Endometrial microvascular endothelial cells (primary cell): ENCODE measurements around the gene PTPRN2. TPM values are rescaled to one million over a fixed set of nuclear protein-coding genes. Genes with fewer than 3 reads are reported as not detected.
"Not testable (repeated sequence)": the region's sequence is repeated elsewhere in the genome, so short reads cannot be mapped to it uniquely, and the experiment has no call there.

Experiments
- in situ Hi-C: cut with HindIII; loops from 2 replicates; pipeline ENCODE4 v1.10.0; 2017; ENCODE audit warnings: low sequenced_read_pairs, low pct_unique_long_range_greater_than_20kb; ENCODE audit errors: inconsistent ontology term
- total RNA-seq: library from RNA; depleted of rRNA; stranded (reverse); fragments of >200 nt; gene quantifications from one replicate; pipeline ENCODE4 v1.2.3, GENCODE V29; 2015; ENCODE audit errors: inconsistent ontology term

The PTPRN2 gene
- total RNA-seq, 1 donor from 2014 or later = 13.3 TPM

DNA sequence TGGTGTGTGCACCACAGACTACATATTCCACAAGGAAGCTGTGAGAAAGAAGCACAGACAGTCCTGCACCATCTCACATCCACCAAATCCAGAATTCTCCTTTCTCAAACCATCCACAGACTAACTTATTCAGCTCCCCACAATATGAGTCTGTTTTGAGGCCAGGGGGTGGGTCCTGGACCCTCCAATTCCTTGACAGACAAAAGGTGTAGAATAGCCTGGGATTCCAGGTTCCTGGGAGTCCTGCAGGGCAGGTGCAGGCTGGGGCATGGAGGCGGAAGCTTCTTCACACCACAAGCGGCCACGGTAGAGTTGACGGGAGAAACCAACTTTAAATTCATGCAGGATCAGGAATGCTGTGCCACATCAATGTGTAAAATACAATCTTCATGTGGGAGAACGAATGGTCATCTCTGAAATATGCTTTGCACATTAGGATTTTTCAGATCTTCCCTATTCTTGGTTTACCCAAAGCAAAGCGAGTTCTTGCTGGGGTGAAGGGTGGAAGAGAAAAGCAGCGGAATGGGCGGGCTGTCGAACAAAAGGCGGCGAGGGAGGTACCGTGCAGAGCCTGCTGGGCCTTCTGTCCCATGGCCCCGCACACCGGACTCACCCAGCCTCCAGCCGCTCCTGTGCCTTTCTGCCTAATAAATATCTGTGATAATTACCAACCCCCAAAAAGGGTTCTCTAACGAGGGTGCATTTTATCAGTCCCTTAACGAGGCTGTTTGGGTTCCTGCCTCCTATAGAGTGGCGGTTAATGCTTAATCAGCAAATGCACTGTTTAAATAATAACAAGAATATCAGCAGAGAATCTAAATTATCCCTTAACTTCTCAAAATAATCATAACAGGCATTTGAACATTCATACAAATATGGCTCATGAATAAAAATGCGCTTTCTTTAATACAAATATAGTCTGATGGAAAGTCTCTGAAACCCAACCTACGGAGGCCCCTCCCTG, 736.9 kb downstream of the PTPRN2 start:
- in situ Hi-C loops = no loop called here

DNA sequence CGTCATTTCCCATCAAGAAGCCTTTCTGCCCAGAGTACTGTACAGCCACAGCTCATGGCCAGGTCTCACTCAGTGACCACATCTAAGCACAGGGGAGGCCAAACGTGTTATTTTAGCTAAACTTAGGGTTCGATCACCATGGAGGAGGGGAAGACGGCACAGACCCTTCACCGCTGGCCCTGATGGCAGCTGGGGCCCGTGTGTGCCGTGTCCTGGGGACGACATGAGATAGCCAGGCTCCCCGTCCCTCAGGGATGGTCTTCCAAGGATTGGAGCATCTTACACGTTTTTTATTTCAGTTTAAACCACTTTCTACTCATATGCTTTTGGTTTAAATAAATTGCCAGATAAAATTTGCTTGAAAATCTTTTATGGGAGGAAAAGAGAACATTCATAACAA, 737.9 kb downstream of the PTPRN2 start:
- in situ Hi-C loops = no loop called here

DNA sequence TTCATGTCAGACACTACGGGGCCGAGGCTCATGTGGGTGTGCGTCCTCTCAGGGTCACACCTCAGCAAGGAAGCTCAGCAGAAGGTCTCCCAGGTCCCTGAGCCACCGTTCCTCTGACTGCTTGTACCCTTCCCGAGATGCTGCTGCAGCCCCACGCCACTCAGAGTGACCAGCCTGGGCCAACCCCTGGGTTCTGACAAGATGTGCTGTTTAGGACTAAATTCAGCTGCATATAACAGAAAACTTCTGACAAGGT, 738.4 kb downstream of the PTPRN2 start:
- in situ Hi-C loops = no loop called here

DNA sequence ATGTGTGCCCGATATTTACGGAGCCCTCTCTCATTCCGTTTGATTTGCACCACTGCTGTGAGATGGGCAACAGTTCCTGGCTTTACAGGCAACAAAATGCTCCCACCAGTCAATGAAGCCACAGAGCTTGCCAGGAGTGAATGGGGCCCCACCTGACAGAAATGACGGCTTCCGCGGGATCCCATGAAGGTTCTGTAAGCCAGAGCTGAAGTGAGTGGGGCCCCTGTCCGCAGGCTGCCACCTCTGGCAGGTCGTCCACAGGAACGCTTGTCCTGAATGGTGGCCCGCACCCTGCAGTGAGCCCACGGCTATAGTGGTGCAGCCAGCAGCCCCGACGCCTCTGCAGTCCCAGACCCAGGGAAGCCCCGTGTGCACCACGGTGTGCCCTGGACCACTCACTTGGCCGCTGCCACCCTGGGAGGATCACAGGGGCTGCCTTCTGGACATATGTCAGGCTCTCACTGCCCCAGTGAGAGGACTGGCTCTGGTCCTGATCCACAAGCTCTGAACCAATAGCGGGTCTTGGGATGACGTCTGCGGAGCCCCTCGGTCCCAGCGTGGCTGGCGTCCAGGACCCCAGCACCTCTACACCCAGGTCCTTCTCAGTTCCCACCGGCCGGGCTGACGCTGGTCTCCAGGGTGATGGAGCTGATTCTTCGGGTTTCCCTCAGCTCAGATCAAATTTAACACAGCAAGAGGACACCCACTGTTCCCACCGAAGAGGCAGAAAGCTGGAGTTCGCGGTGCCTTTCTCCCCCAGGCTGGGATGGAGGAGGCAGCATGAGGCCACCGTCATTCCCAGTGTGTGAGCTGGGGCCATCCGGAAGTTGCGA, 738.9 kb downstream of the PTPRN2 start:
- in situ Hi-C loops = no loop called here

DNA sequence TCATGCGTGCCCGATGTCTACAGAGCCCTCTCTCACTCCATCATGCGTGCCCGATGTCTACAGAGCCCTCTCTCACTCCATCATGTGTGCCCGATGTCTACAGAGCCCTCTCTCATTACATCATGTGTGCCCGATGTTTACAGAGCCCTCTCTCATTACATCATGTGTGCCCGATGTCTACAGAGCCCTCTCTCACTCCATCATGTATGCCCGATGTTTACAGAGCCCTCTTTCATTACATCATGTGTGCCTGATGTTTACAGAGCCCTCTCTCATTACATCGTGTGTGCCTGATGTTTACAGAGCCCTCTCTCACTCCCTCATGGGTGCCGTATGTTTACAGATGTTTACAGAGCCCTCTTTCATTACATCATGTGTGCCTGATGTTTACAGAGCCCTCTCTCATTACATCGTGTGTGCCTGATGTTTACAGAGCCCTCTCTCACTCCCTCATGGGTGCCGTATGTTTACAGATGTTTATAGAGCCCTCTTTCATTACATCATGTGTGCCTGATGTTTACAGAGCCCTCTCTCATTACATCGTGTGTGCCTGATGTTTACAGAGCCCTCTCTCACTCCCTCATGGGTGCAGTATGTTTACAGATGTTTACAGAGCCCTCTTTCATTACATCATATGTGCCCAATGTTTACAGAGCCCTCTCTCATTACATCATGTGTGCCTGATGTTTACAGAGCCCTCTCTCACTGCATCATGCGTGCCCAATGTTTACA, 739.7 kb downstream of the PTPRN2 start:
- in situ Hi-C loops = not testable (repeated sequence)

DNA sequence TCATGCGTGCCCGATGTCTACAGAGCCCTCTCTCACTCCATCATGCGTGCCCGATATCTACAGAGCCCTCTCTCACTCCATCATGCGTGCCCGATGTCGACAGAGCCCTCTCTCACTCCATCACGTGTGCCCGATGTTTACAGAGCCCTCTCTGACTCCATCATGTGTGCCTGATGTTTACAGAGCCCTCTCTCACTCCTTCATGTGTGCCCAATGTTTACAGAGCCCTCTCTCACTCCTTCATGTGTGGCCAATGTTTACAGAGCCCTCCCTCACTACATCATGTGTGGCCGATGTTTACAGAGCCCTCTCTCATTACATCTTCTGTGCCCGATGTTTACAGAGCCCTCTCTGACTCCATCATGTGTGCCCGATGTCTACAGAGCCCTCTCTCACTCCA, 740.9 kb downstream of the PTPRN2 start:
- in situ Hi-C loops = not testable (repeated sequence)

DNA sequence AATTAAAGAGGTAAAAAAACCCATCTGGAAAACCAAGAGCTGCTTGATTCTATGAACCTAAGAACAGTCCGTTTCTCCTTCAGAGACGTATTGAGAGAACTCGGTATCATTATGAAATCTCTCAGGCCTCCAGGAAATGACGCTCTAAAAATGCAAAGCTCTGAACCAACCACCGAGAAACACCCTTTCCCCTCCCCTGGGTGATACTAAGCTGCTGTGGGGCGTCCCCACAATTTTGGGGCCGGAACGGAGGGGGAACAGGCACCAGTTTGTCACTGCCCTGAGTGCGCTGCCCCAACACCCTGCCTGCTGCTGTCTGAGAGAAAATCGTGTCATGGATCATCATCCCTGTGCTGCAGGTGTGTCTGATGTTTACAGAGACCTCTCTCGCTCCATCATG, 741.4 kb downstream of the PTPRN2 start:
- in situ Hi-C loops = no loop called here

DNA sequence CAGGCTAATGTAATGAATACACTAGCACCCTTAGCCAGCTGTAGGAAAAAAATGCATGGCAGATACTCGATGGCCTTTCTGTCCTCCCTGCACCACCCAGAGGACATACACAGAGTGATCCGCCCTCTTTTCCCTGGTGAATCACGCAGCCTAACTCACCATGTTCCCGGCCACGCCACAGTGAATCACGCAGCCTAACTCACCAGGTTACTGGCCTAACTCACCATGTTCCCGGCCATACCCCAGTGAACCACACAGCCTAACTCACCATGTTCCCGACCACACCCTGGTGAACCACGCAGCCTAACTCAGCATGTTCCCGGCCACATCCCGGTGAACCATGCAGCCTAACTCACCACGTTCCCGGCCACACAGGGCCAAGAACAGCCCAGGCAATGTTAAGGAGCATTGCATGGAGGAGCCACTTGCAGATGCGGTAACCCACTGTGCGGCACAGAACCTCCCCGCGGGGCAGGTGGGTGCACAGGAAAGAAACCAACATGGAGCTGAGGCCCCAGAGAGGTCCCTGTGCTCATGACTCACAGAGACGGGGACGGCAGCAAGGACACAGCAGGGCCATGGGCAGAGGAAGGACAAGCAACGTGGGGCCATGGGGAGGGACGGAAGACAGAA, 742.3 kb downstream of the PTPRN2 start:
- in situ Hi-C loops = no loop called here

DNA sequence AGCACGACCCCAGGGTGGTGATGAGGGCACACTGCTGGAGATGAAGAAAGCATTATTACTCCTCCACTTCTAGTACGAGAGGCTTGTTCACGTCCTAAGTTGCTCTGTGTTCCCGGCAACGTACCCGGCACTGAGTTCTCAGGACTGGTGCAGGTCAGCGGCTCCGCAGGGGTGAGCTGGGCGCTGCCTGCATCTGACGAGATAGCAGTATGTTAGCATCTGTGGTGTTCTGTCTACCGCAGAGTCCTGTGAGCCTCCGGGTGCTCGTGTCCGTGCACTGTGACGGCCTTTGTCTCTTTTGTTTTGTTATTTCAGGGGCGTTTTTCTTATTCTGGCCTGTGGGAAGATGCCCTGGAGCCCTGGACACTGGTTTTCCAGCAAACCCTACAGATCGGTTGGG, 743.0 kb downstream of the PTPRN2 start:
- in situ Hi-C loops = no loop called here

DNA sequence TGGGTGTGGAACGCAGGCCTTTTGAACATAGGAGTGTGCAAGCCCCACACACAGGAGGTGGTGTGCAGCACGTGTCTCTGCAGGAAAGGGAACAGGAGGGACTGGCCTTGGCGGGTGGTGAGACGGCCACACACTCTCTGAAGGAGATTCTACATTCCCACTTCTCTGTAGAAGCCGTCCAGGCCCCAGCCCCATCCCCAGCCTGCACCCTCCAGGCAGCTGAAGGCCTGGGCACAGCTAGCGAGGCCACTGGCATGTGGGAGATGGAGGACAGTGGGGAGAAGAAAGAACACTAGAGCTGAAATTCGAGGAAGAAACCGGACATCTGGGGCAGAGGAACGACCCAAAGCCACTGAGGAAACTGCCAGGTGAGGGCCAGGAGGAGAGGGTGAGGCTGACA, 743.5 kb downstream of the PTPRN2 start:
- in situ Hi-C loops = no loop called here

DNA sequence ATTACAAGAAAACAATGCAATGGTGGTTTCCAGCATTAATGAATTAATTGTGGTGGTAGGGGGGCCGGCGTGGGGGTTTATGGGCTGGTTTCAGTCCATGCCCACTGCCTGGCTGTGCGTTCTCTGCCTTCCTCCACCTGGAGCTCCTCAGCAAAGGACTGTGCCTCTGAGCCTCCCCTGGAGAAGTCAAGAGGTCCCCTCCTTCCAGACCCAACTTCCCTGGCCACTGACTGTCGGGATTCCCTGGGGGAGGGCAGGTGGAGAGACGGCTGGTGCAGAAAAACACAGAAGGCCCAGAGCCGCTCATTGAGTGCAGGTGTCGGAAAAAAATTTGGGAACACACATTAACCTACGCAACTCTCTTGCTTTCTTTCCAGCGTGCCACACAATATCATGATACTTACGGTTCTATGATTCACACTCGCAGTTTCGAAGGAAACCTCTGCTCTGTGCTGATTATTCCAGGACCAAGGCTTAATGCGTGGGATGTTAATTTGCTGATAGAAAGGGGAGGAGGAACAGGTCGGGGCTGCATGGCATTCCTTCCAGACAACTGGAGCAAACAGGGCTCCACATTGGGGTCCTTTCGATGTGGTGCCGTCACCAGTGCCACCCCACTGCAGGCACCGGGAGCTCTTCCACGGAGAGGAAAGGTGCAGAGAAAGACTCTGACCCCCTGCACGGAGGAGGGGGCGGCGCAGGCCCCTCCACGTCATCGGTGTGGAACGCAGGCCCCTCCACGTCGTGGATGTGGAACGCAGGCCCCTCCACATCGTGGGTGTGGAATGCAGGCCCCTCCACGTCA, 744.1 kb downstream of the PTPRN2 start:
- in situ Hi-C loops = no loop called here

DNA sequence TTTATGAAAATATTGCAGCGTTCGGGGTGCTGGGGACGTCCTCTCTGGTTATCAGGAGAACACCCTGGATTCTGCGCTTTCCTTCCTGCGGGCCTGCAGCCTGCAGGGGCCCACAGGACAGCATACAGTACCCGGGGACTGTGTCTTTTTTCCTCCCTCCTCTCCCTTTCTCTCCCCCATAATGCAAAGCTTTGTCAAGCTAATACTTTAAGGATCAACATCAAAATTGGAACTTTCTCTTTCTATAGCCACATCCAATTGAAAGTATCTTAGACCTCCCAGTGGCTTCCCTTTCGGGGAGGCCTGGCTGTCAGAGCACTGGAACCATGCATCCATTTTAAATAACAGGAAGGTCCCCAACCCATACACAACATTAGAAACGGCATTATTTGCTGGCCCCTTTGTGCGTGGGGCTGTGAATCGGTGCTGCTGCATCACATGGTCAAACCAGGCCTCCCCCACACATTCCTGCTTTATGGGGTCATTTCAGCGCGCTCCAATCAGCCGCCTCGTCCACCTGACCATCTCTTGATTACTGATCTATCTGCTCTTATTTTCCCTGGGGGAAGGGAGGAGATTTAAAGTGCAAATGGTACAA, 745.8 kb downstream of the PTPRN2 start:
- in situ Hi-C loops = no loop called here

DNA sequence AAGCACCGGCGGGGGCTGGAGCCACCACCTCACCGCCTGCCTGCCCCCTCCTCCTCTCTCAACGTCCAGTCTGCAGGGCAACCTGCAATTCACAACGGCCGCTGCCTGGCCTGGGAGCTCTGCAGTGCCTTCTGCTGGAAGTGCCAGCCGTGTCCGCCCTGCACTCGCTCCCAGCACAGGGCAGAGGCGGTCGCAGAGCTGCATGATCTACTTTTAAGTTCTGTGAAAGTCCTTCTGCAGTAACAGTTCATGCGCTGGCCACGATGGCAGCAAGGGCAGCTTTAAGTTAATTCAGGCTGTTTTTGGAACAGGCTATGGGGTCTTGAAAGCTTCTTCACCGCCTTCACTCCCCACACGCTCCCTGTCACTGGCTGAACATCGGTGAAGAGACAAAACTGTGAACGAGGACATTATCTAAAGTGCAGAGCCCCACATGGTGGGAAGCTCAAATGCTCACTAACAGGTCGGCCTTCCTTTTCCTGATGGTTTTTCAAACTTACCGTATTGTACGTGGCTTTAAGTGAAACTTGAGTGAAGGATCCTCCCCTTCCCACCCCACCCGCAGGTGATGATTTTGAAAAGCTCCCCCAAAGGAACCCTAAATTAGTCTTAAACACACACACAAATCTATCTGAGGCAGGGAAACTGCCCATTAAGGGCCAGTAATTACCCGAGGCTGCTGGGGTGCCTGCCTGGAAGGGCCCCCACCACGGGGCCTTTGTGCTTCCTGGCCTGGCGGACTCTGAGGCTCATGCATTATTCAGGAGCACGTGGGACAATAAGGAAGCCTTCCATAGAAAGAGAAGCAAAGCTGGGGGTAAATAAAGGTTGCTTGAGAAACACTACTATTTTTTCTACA, 746.5 kb downstream of the PTPRN2 start:
- in situ Hi-C loops = no loop called here

DNA sequence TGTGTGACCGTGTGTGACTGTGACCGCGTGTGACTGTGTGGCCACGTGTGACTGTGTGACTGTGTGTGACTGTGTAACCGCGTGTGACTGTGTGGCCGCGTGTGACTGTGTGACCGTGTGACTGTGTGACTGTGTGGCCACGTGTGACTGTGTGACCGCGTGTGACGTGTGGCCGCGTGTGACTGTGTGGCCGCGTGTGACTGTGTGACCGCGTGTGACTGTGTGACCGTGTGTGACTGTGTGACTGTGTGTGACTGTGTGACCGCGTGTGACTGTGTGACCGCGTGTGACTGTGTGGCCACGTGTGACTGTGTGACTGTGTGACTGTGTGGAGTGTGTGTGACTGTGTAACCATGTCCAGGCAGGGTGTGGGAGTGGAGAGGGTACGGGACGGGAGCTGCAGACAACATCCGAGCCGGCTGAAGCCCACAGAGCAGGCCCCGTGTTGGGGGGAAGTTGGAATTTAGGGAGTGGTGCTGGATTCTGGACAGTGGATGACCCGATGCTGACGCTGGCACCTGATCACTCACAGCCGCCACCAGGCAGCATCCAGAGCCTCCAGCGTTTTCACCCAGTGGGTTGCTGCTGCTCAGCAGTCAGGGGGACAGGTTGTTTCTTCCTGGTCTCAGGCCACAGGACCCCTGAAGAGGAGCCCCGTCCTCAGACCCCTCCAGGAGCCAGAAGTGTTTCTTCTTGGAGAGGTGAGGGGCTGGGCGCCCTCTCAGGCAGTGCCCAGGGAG, 747.3 kb downstream of the PTPRN2 start:
- in situ Hi-C loops = no loop called here

DNA sequence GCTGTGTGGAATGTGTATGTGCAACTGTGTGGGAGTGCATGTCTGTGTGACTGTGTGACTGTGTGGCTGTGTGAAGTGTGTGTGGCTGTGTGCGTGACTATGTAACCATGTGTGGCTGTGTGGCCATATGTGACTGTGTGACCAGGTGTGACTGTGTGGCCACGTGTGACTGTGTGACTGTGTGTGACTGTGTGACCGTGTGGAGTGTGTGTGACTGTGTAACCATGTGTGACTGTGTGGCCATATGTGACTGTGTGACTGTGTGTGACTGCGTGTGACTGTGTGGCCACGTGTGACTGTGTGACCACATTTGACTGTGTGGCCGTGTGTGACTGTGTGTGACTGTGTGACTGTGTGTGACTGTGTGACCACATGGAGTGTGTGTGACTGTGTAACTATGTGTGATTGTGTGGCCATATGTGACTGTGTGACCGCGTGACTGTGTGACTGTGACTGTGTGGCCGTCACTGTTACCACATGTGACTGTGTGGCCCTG, 747.9 kb downstream of the PTPRN2 start:
- in situ Hi-C loops = no loop called here

DNA sequence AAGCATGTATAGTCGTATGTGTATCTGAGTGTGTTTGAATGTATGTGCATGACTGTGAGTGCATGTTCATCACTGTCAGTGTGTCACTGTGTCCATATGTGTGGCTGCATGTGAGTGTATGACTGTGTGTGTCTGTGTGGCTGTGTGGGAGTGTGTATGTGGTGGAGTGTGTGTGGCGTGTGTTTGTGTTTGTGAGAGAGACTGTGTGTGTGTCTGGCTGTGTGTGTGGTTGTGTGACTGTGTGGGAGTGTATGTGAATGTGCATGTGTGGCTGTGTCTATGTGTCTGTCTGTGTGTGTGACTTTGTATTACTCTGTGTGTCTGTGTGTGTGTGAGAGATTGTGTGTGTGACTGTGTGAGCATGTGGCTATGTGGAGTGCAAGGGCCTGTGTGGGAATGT, 748.4 kb downstream of the PTPRN2 start:
- in situ Hi-C loops = no loop called here
